GM18511 (cell line): ENCODE results near the gene AGAP9.
"Not testable (repeated sequence)": the region's sequence is repeated elsewhere in the genome, so short reads cannot be mapped to it uniquely, and the experiment has no call there.

Experiments used
- ATAC-seq: cut with Tn5 transposase; IDR thresholded peaks from one replicate; pipeline ENCODE4 v1.9.1; 2021; ENCODE audit warnings: mild to moderate bottlenecking, moderate library complexity; ENCODE audit not compliant: unreplicated experiment

The AGAP9 gene

GRCh38 chr10:47489630-47490029, 33.8 kb downstream of the AGAP9 start:
- ATAC-seq, result not testable (repeated sequence)

- ATAC-seq, result not testable (repeated sequence)
Observed at GRCh38 chr10:47485943-47486342, 37.5 kb downstream of the AGAP9 start.

GRCh38 chr10:47484786-47485185, 38.7 kb downstream of the AGAP9 start:
- not testable (repeated sequence) for ATAC-seq

GRCh38 chr10:47483923-47484322, 39.5 kb downstream of the AGAP9 start, which contains the start of gene ANXA8:
ANXA8 (minus strand) TSS chr10:47484115; CDS start chr10:47483933, 182 bp downstream.
- ATAC-seq, result not testable (repeated sequence)

- not testable (repeated sequence) for ATAC-seq
Observed at GRCh38 chr10:47482367-47482766, 41.1 kb downstream of the AGAP9 start.

- not testable (repeated sequence) for ATAC-seq
Observed at GRCh38 chr10:47481768-47482181, 41.7 kb downstream of the AGAP9 start.

- ATAC-seq, result not testable (repeated sequence)
Observed at GRCh38 chr10:47481182-47481766, 42.2 kb downstream of the AGAP9 start.

- ATAC-seq, result not testable (repeated sequence)
Observed at GRCh38 chr10:47480133-47480532, 43.3 kb downstream of the AGAP9 start.

- ATAC-seq, result not testable (repeated sequence)
Observed at GRCh38 chr10:47478114-47478513, 45.3 kb downstream of the AGAP9 start.

- ATAC-seq, result not testable (repeated sequence)
Observed at GRCh38 chr10:47477078-47477477, 46.4 kb downstream of the AGAP9 start.

- ATAC-seq, result not testable (repeated sequence)
Observed at GRCh38 chr10:47475101-47475500, 48.3 kb downstream of the AGAP9 start.

GRCh38 chr10:47473516-47473915, 49.9 kb downstream of the AGAP9 start:
- not testable (repeated sequence) for ATAC-seq

- not testable (repeated sequence) for ATAC-seq
Observed at GRCh38 chr10:47472647-47473046, 50.8 kb downstream of the AGAP9 start.

GRCh38 chr10:47472072-47472471, 51.4 kb downstream of the AGAP9 start:
- ATAC-seq, result not testable (repeated sequence)

GRCh38 chr10:47468731-47469528, 54.5 kb downstream of the AGAP9 start:
- ATAC-seq, result not testable (repeated sequence)

GRCh38 chr10:47467957-47468356, 55.5 kb downstream of the AGAP9 start:
- not testable (repeated sequence) for ATAC-seq

- ATAC-seq, result not testable (repeated sequence)
Observed at GRCh38 chr10:47467458-47467857, 56.0 kb downstream of the AGAP9 start.

GRCh38 chr10:47465216-47465917, 58.1 kb downstream of the AGAP9 start:
- not testable (repeated sequence) for ATAC-seq

- not testable (repeated sequence) for ATAC-seq
Observed at GRCh38 chr10:47462577-47463358, 60.7 kb downstream of the AGAP9 start.

- ATAC-seq, result peak; percentile 64
Observed at GRCh38 chr10:47461261-47461687, 62.2 kb downstream of the AGAP9 start.
